Measurements from ENCODE around the gene FAT3. TPM values are rescaled to one million over a fixed set of nuclear protein-coding genes. Genes with fewer than 3 reads are reported as not detected.

The FAT3 gene
- total RNA-seq, result not detected

GRCh38 chr11:92224407-92225124, at the start of gene FAT3:
FAT3 (plus strand) TSS chr11:92224818; CDS start chr11:92352113, 127,295 bp downstream.
- H3K36me3 Mint-ChIP-seq (ENCODE audit: low read depth), result no peaks in the 10 kb centered on the region
- POLR2A ChIA-PET, result no interaction called here
- H3K9me3 Mint-ChIP-seq, result no peaks in the 10 kb centered on the region
- H3K4me1 Mint-ChIP-seq, result no peaks in the 10 kb centered on the region
- H3K4me3 Mint-ChIP-seq, result no peak within 1 kb of the TSS
- DNase-seq, result no peak
- CTCF ChIA-PET, result no interaction called here
- peaks cover 55% of the 10 kb centered on the region for H3K27me3 Mint-ChIP-seq
- no peak within 1 kb of the TSS for H3K27ac Mint-ChIP-seq

- Mint-ChIP-seq H3K4me1 (no peaks in the 10 kb centered on the region), H3K36me3 (ENCODE audit: low read depth) (no peaks in the 10 kb centered on the region), H3K4me3 (no peak overlapping the region), H3K27ac (no peak overlapping the region), H3K9me3 (no peaks in the 10 kb centered on the region), H3K27me3 (no peaks in the 10 kb centered on the region)
- POLR2A ChIA-PET, result no interaction called here
- CTCF ChIA-PET, result no interaction called here
- DNase-seq, result no peak
Observed at GRCh38 chr11:92179017-92179670, 45.5 kb upstream of the FAT3 start.

GRCh38 chr11:92180226-92180625, 44.4 kb upstream of the FAT3 start:
- Mint-ChIP-seq H3K9me3 (no peaks in the 10 kb centered on the region), H3K4me1 (no peaks in the 10 kb centered on the region), H3K27ac (no peak overlapping the region), H3K36me3 (ENCODE audit: low read depth) (no peaks in the 10 kb centered on the region), H3K4me3 (no peak overlapping the region), H3K27me3 (no peaks in the 10 kb centered on the region)
- DNase-seq, result no peak
- CTCF ChIA-PET, result no interaction called here
- POLR2A ChIA-PET, result no interaction called here

GRCh38 chr11:92180664-92181251, 43.9 kb upstream of the FAT3 start:
- no peaks in the 10 kb centered on the region for H3K9me3 Mint-ChIP-seq
- H3K4me3 Mint-ChIP-seq, result no peak overlapping the region
- no peaks in the 10 kb centered on the region for H3K4me1 Mint-ChIP-seq
- no peak for DNase-seq
- ChIA-PET POLR2A (no interaction called here), CTCF (no interaction called here)
- H3K27me3 Mint-ChIP-seq, result no peaks in the 10 kb centered on the region
- no peak overlapping the region for H3K27ac Mint-ChIP-seq
- H3K36me3 Mint-ChIP-seq (ENCODE audit: low read depth), result no peaks in the 10 kb centered on the region

GRCh38 chr11:92190535-92191206, 33.9 kb upstream of the FAT3 start:
- Mint-ChIP-seq H3K4me1 (no peaks in the 10 kb centered on the region), H3K27ac (no peak overlapping the region), H3K36me3 (ENCODE audit: low read depth) (no peaks in the 10 kb centered on the region), H3K4me3 (no peak overlapping the region), H3K27me3 (no peaks in the 10 kb centered on the region), H3K9me3 (no peaks in the 10 kb centered on the region)
- no peak for DNase-seq
- POLR2A ChIA-PET, result no interaction called here
- CTCF ChIA-PET, result no interaction called here

- ChIA-PET POLR2A (no interaction called here), CTCF (no interaction called here)
- Mint-ChIP-seq H3K27me3 (no peaks in the 10 kb centered on the region), H3K4me1 (no peaks in the 10 kb centered on the region), H3K27ac (no peak overlapping the region), H3K4me3 (no peak overlapping the region), H3K36me3 (ENCODE audit: low read depth) (no peaks in the 10 kb centered on the region), H3K9me3 (no peaks in the 10 kb centered on the region)
- no peak for DNase-seq
Observed at GRCh38 chr11:92192141-92192540, 32.5 kb upstream of the FAT3 start.

- no peaks in the 10 kb centered on the region for H3K27me3 Mint-ChIP-seq
- POLR2A ChIA-PET, result no interaction called here
- H3K4me1 Mint-ChIP-seq, result no peaks in the 10 kb centered on the region
Observed at GRCh38 chr11:92198268-92198667, 26.4 kb upstream of the FAT3 start.

GRCh38 chr11:92199991-92200390, 24.6 kb upstream of the FAT3 start:
- CTCF ChIA-PET, result no interaction called here
- POLR2A ChIA-PET, result no interaction called here
- Mint-ChIP-seq H3K9me3 (no peaks in the 10 kb centered on the region), H3K4me1 (no peaks in the 10 kb centered on the region), H3K27me3 (no peaks in the 10 kb centered on the region), H3K27ac (no peak overlapping the region), H3K36me3 (ENCODE audit: low read depth) (no peaks in the 10 kb centered on the region), H3K4me3 (no peak overlapping the region)
- no peak for DNase-seq

More at GRCh38 chr11:92198268-92198667, 26.4 kb upstream of the FAT3 start:
- no peak overlapping the region for H3K4me3 Mint-ChIP-seq
- H3K36me3 Mint-ChIP-seq (ENCODE audit: low read depth), result no peaks in the 10 kb centered on the region
- no peaks in the 10 kb centered on the region for H3K9me3 Mint-ChIP-seq
- CTCF ChIA-PET, result no interaction called here
- DNase-seq, result no peak
- H3K27ac Mint-ChIP-seq, result no peak overlapping the region

- Mint-ChIP-seq H3K27me3 (no peaks in the 10 kb centered on the region), H3K27ac (no peak overlapping the region), H3K4me3 (no peak overlapping the region), H3K36me3 (ENCODE audit: low read depth) (no peaks in the 10 kb centered on the region), H3K4me1 (no peaks in the 10 kb centered on the region), H3K9me3 (no peaks in the 10 kb centered on the region)
- no peak for DNase-seq
- CTCF ChIA-PET, result no interaction called here
- POLR2A ChIA-PET, result no interaction called here
Observed at GRCh38 chr11:92204731-92205130, 19.9 kb upstream of the FAT3 start.

- H3K27me3 Mint-ChIP-seq, result no peaks in the 10 kb centered on the region
- DNase-seq, result no peak
- no peaks in the 10 kb centered on the region for H3K9me3 Mint-ChIP-seq
- no peaks in the 10 kb centered on the region for H3K36me3 Mint-ChIP-seq (ENCODE audit: low read depth)
- H3K4me3 Mint-ChIP-seq, result no peak overlapping the region
- POLR2A ChIA-PET, result no interaction called here
- H3K4me1 Mint-ChIP-seq, result no peaks in the 10 kb centered on the region
- CTCF ChIA-PET, result no interaction called here
- no peak overlapping the region for H3K27ac Mint-ChIP-seq
Observed at GRCh38 chr11:92206441-92206840, 18.2 kb upstream of the FAT3 start.

GRCh38 chr11:92211576-92212167, 12.9 kb upstream of the FAT3 start:
- Mint-ChIP-seq H3K9me3 (no peaks in the 10 kb centered on the region), H3K27me3 (no peaks in the 10 kb centered on the region), H3K36me3 (ENCODE audit: low read depth) (no peaks in the 10 kb centered on the region), H3K4me1 (no peaks in the 10 kb centered on the region), H3K4me3 (no peak overlapping the region), H3K27ac (no peak overlapping the region)
- DNase-seq, result no peak
- POLR2A ChIA-PET, result no interaction called here
- CTCF ChIA-PET, result no interaction called here

GRCh38 chr11:92212530-92212929, 12.1 kb upstream of the FAT3 start:
- no peaks in the 10 kb centered on the region for H3K27me3 Mint-ChIP-seq
- H3K36me3 Mint-ChIP-seq (ENCODE audit: low read depth), result no peaks in the 10 kb centered on the region
- H3K4me3 Mint-ChIP-seq, result no peak overlapping the region
- CTCF ChIA-PET, result no interaction called here
- no peak overlapping the region for H3K27ac Mint-ChIP-seq
- H3K9me3 Mint-ChIP-seq, result no peaks in the 10 kb centered on the region
- H3K4me1 Mint-ChIP-seq, result no peaks in the 10 kb centered on the region
- POLR2A ChIA-PET, result no interaction called here
- no peak for DNase-seq

GRCh38 chr11:92216789-92217188, 7.8 kb upstream of the FAT3 start:
- Mint-ChIP-seq H3K27ac (no peak overlapping the region), H3K36me3 (ENCODE audit: low read depth) (no peaks in the 10 kb centered on the region), H3K4me1 (no peaks in the 10 kb centered on the region), H3K9me3 (no peaks in the 10 kb centered on the region), H3K4me3 (no peak overlapping the region), H3K27me3 (no peaks in the 10 kb centered on the region)
- POLR2A ChIA-PET, result no interaction called here
- DNase-seq, result no peak
- CTCF ChIA-PET, result no interaction called here

Measured in activated CD4-positive, alpha-beta T cell treated with anti-CD3 and anti-CD28 coated beads, Interleukin-2, amount 10 ng/mL, durations not matched to agents 7 days and 5 days (primary cell).